Activated naive CD8-positive, alpha-beta T cell treated with anti-CD3 and anti-CD28 coated beads, Interleukin-2, amount 50 U/mL, for 24 hours (primary cell): ENCODE data around the gene ARHGAP4.

ENCODE experiments used
- ATAC-seq: fragments of 150-1000 bp; cut with Tn5 transposase; one replicate; pipeline ENCODE4 v1.10.0; 2021
- DNase-seq: peaks from one replicate; pipeline ENCODE4 v3.0.0; 2021
- H3K27ac Mint-ChIP-seq: one replicate; pipeline ENCODE4 v1.8.0; 2021; ENCODE audit warnings: mild to moderate bottlenecking, mixed read lengths
- H3K27me3 Mint-ChIP-seq: one replicate; pipeline ENCODE4 v1.8.0; 2021; ENCODE audit warnings: mixed read lengths
- H3K36me3 Mint-ChIP-seq: one replicate; pipeline ENCODE4 v1.8.0; 2021; ENCODE audit warnings: low read depth, mixed read lengths
- H3K4me1 Mint-ChIP-seq: one replicate; pipeline ENCODE4 v1.8.0; 2021; ENCODE audit warnings: mixed read lengths
- H3K4me3 Mint-ChIP-seq: one replicate; pipeline ENCODE4 v1.8.0; 2021; ENCODE audit warnings: mild to moderate bottlenecking, moderate library complexity, mixed read lengths
- H3K9me3 Mint-ChIP-seq: one replicate; pipeline ENCODE4 v1.8.0; 2021; ENCODE audit warnings: mixed read lengths

The ARHGAP4 gene

DNA sequence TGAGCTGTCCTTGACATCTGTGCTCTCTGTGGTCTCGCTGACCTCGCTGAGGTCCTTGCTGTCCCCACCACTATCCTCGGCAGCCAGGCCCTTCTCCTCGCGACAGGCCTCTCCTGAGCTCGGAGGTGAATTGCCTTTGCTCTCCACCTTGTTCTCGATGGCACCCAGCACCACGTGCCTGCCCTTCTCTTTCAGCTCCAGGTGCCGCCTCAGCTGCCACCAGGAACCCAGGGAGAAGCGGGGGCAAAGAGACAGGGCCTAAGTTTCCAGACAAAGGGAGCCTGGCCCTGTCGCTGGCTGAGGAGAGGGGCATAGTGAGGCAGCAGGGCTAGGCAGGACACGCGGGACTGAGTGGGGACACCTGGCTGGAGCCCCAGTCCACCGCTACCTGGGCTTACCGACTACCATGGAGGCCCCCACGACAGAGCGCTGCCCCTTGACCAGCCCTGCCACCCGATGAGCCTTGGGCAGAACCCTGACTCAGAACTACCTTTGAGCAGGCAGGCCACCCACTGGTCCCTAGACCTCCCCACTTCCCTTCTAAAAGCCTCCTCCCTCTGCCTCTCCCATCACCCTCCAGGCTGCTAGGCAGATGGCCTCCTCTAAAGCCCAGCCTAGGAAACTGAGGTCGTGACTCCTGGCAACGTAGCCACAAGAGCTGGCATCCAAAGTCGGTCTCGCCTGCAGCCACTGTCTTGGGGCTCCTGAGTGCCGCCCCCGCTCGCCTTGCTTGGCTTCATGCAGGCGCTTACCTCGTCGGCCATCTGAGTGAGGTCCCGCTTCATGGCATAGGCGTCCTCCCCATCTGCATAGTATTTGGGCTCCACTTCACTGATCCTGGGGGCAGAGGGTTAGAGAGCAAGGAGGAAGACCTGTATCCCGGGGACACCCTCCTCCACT is 4.2 kb upstream of the ARHGAP4 start:
- H3K9me3 Mint-ChIP-seq: no peaks in the 10 kb centered on the region
- H3K27me3 Mint-ChIP-seq: no peaks in the 10 kb centered on the region
- peaks cover 22% of the 10 kb centered on the region for H3K36me3 Mint-ChIP-seq
- DNase-seq (no peak), ATAC-seq (no peak)
- H3K27ac Mint-ChIP-seq: no peak overlapping the region
- no peak overlapping the region for H3K4me3 Mint-ChIP-seq
- H3K4me1 Mint-ChIP-seq: peaks cover 24% of the 10 kb centered on the region

DNA sequence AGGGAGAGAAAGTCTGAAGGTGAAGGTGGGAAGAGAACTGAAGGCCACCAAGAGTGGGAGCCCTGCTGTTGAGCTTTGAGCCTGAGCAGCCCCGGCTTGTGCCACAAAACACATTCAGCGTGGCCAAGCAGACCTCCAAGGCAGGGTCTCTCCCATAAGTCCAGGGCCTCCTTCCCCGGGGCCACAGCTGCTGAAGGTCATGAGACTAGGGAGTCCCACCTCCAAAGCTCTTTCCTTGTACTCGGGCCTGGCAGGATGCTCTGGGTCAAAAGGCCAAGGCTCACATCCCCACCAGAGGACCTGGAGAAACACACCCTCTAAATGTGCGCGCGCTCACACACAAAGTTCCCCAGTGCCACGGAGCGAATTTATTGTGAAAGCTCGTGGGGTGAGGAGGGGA is 3.5 kb upstream of the ARHGAP4 start:
- DNase-seq (no peak), ATAC-seq (no peak)
- peaks cover 24% of the 10 kb centered on the region for H3K4me1 Mint-ChIP-seq
- peaks cover 22% of the 10 kb centered on the region for H3K36me3 Mint-ChIP-seq
- H3K27me3 Mint-ChIP-seq: no peaks in the 10 kb centered on the region
- H3K27ac Mint-ChIP-seq: peak overlapping the region; percentile 73
- no peaks in the 10 kb centered on the region for H3K9me3 Mint-ChIP-seq
- no peak overlapping the region for H3K4me3 Mint-ChIP-seq

- DNase-seq: no peak
- H3K9me3 Mint-ChIP-seq: no peaks in the 10 kb centered on the region
- H3K4me1 Mint-ChIP-seq: peaks cover 25% of the 10 kb centered on the region
- peak overlapping the region; percentile 84 for H3K4me3 Mint-ChIP-seq
- H3K36me3 Mint-ChIP-seq: peaks cover 18% of the 10 kb centered on the region
- ATAC-seq: no peak
- H3K27me3 Mint-ChIP-seq: no peaks in the 10 kb centered on the region
- peak overlapping the region; percentile 73 for H3K27ac Mint-ChIP-seq
Observed at GRCh38 chrX:153928846-153929245, 2.8 kb upstream of the ARHGAP4 start.

DNA sequence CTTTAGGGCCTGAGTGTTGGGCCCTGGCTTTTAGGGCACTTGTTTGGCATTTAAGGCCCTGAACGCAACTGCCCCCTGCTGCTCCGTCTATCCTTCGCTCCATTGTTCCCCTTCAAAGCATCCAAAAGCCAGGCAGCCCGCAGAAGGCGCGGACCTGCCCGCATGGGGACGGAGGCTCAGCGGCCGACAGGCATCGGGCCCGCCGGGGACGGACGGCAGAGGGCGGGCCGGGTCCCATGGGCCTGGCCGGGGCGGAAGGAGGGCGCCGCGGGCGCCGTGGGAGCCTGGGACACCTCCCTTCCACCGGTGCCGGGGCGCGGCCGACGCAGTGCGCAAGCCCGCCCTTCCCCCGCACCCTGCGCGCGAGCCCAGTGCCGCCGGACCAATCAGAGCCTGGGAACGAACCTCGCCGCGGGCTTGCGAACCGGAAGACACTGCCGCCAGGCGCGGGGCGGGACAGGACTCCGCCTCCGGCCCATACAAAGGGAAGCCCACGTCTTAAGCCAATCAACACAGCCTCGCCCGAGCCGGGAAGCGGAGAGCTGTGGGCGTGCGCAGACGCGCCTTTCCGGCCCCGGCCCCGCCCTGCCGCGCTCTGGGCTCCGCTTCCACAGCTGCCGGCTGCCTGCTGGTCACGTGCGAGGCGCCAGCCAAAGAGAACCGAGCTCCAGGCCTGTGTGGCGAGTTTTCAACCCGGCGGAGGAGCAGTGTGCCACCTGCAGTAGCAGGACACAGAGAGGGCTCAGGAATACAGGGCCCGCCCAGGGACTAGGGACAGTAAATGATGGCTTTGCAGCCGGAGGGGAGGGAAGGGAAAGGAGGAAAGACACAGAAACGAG is 2.1 kb upstream of the ARHGAP4 start:
- peak; percentile 89 for DNase-seq
- H3K36me3 Mint-ChIP-seq: peaks cover 19% of the 10 kb centered on the region
- H3K4me3 Mint-ChIP-seq: peak overlapping the region; percentile 84
- H3K4me1 Mint-ChIP-seq: peaks cover 31% of the 10 kb centered on the region
- H3K27me3 Mint-ChIP-seq: no peaks in the 10 kb centered on the region
- peak; percentile 75 for ATAC-seq
- peak overlapping the region; percentile 93 for H3K27ac Mint-ChIP-seq
- no peaks in the 10 kb centered on the region for H3K9me3 Mint-ChIP-seq

DNA sequence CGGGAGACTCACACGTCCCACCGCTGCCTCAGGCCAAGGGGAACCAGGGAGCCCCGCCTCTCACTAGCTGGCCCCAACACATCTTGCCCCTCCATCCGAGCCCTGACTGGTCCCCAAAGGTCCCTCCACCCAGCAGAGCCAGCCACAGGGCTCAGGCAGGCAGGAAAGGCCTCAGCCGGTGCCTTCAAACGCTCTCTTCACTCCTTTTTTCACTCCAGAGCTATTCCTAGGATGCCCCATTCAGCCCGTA is 1.5 kb upstream of the ARHGAP4 start:
- peaks cover 31% of the 10 kb centered on the region for H3K4me1 Mint-ChIP-seq
- H3K27me3 Mint-ChIP-seq: no peaks in the 10 kb centered on the region
- no peak for DNase-seq
- peak overlapping the region; percentile 84 for H3K4me3 Mint-ChIP-seq
- H3K36me3 Mint-ChIP-seq: peaks cover 14% of the 10 kb centered on the region
- H3K9me3 Mint-ChIP-seq: no peaks in the 10 kb centered on the region
- ATAC-seq: no peak
- H3K27ac Mint-ChIP-seq: peak overlapping the region; percentile 93

DNA sequence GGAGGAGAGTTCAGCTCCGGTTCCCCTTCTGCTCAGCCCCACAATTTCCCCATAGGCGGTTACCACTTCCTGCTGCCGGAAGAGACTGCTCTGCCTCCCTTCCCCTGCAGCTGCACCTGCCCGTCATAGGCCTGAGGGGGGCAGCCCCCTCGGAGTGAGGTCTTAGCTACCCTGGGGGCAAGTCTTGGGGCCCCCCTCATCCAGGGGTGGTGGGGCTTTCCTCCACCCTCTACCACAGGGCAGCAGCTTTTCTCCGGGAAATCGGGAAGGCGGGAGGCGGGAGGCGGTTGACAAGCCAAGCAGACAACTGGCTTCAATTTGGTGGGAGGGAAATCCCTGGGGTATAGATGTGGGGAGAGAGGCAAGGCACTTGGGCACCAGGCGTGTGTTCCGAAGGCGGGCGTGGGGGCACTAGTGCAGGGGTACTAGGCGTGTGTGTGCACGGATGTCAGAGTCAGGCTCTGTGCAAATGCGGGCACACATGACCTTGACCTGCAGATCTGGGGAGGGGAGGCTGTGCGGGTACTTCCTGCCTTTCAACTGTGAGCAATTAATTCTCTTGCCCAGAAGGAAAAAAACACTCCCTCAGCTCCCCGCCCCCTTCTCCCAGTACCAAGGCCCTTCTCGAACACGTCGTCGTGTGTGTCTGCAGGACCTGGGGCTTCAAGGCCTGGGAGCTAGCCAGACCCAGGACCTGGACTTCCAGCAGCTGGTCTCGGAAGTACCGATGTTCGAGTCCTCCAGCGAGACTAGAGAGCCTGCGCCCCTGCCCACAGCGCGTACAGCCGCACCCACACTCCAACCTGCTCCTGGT is 1.0 kb upstream of the ARHGAP4 start:
- H3K4me1 Mint-ChIP-seq: peaks cover 35% of the 10 kb centered on the region
- peak overlapping the region; percentile 84 for H3K4me3 Mint-ChIP-seq
- no peaks in the 10 kb centered on the region for H3K27me3 Mint-ChIP-seq
- ATAC-seq (peak; percentile 42), DNase-seq (peak; percentile 72)
- no peaks in the 10 kb centered on the region for H3K9me3 Mint-ChIP-seq
- peak overlapping the region; percentile 93 for H3K27ac Mint-ChIP-seq
- H3K36me3 Mint-ChIP-seq: peaks cover 14% of the 10 kb centered on the region

- Mint-ChIP-seq H3K4me3 (peak overlapping the region; percentile 84), H3K27ac (peak overlapping the region; percentile 93), H3K4me1 (peaks cover 34% of the 10 kb centered on the region), H3K36me3 (peaks cover 14% of the 10 kb centered on the region), H3K9me3 (no peaks in the 10 kb centered on the region), H3K27me3 (no peaks in the 10 kb centered on the region)
- DNase-seq (no peak), ATAC-seq (no peak)
Observed at GRCh38 chrX:153926552-153926857, 441 bp upstream of the ARHGAP4 start.

DNA sequence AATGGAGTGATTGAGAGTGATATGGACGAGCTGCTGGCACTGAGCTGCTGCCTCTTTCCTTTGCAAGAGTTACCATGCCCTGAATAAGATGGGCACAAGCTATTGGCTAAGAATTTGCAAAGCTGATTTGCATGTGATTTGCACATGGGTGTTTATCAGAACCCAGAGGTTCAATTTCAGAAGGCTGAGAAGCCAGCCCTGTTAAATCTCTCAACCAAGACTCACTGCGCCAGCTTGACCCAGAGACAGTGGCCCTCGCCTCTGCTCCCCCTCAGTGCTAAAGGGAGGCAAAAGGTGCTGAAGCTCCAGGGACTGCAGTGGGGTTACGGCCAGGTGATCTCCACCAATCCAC is 701 bp downstream of the ARHGAP4 start:
- H3K27ac Mint-ChIP-seq: peak overlapping the region; percentile 96
- DNase-seq: no peak
- peak overlapping the region; percentile 90 for H3K4me3 Mint-ChIP-seq
- H3K4me1 Mint-ChIP-seq: peaks cover 29% of the 10 kb centered on the region
- H3K9me3 Mint-ChIP-seq: no peaks in the 10 kb centered on the region
- peaks cover 13% of the 10 kb centered on the region for H3K36me3 Mint-ChIP-seq
- no peaks in the 10 kb centered on the region for H3K27me3 Mint-ChIP-seq
- ATAC-seq: no peak

DNA sequence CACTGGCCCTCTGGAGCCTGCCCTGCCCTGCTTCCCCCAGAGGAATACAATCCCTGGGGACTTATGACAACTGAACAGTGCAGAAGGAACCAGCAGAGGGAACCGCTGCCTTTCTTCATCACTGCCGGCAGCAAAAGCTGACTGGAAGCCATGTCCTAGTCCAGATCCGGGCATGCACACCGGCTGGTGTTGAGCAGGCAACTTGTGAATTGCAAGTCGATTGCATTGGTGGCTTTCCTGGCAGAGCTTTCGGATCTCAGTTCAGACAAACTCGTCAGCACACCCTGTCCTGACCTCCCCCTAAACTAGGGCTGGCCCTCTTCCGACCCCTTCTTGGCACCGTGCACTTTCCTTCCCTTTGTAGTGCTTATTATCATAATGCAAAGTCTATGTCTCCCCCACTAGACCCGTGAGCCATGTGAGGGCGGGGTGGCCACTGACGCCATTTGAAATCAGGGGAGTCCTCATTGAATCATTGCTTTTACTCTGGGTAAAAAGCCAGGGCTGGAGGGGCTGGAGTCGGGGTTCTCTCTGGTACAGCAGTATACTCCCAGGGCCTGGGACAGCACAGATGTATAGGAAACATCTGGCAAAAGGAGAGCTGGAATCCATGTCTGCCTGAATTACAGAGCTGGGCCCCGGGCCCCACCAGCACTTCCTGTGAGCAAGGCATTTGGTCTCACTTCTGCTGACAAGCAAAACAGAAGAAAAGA is 1.8 kb downstream of the ARHGAP4 start:
- ATAC-seq: no peak
- Mint-ChIP-seq H3K27me3 (no peaks in the 10 kb centered on the region), H3K36me3 (peaks cover 17% of the 10 kb centered on the region)

DNA sequence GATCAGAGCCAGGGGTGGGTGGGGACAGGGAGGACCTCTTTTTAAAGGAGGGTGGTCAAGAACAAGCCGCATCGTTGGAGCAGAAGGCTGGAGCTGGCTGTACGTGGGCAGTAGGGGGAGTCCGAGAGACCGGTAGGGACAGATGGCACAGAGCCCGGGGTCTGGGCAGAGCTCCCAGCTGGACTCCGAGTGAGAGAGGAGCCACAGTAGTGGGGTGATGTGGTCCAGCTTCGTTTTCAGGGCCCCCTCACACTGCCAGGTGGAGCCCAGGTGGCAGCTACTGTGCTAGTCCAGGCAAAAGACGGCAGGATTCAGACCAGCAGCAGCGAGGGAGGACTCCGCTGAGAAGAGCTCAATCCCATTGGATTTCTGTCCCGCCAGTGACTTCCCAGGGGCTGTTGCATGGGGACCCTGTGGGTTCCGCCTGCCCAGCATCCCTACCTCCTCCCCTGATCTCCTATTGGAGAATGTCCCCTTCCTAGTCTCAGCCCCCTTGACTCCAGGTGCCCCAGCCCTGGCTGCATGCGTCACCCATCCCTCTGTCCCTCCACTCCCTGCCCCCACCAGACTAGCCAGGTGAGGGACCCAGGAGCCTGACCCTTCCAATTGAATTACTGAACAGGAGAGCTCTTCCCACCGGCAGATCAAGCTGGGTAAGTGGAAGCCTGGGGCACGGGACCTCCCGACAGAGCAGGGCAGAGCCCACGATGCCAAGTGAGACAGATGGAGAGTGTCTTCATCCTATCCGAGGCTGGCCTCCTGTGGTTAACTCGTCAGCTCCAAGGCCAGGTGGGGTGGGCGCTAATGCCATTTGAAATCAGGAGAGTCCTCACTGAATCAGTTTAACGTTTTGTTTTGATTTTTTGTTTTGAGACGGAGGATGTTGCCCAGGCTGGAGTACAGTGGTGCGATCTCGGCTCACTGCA is 2.9 kb downstream of the ARHGAP4 start:
- ATAC-seq (no peak), DNase-seq (no peak)
- no peaks in the 10 kb centered on the region for H3K27me3 Mint-ChIP-seq
- H3K4me1 Mint-ChIP-seq: peaks cover 21% of the 10 kb centered on the region
- no peaks in the 10 kb centered on the region for H3K9me3 Mint-ChIP-seq
- H3K36me3 Mint-ChIP-seq: peaks cover 12% of the 10 kb centered on the region
- H3K4me3 Mint-ChIP-seq: peak overlapping the region; percentile 90
- H3K27ac Mint-ChIP-seq: peak overlapping the region; percentile 96

More for the DNA sequence above, 1.8 kb downstream of the ARHGAP4 start:
- peak overlapping the region; percentile 90 for H3K4me3 Mint-ChIP-seq
- peak overlapping the region; percentile 96 for H3K27ac Mint-ChIP-seq
- H3K4me1 Mint-ChIP-seq: peaks cover 30% of the 10 kb centered on the region
- H3K9me3 Mint-ChIP-seq: no peaks in the 10 kb centered on the region
- DNase-seq: no peak

GRCh38 chrX:153921511-153922446 is 4.3 kb downstream of the ARHGAP4 start:
- Mint-ChIP-seq H3K9me3 (no peaks in the 10 kb centered on the region), H3K27ac (peak overlapping the region; percentile 76), H3K27me3 (no peaks in the 10 kb centered on the region), H3K4me1 (peaks cover 21% of the 10 kb centered on the region), H3K4me3 (peak overlapping the region; percentile 90), H3K36me3 (peaks cover 18% of the 10 kb centered on the region)
- ATAC-seq (no peak), DNase-seq (no peak)

DNA sequence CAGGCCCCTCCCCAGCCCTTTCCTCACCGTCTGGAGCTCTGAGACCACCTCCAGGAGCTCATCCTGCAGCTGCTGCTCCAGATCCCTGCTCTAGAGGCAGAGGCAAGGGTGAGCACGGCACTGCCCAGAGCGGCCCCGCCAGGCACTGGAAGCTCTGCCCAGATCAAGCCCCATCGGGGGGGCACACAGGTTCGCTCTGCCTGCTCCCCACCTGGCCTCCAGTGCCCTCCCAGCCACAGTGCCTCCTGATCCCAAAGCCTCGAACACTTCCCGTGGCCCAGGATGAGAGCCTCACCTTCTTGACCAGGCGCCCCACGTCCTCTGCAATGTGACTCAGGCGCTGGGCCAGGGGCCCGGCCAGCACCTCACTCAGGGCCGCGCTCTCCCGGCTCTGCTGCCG is 5.0 kb downstream of the ARHGAP4 start:
- H3K27me3 Mint-ChIP-seq: no peaks in the 10 kb centered on the region
- no peak for DNase-seq
- H3K4me3 Mint-ChIP-seq: no peak overlapping the region
- ATAC-seq: no peak
- H3K4me1 Mint-ChIP-seq: peaks cover 21% of the 10 kb centered on the region
- H3K27ac Mint-ChIP-seq: no peak overlapping the region
- peaks cover 19% of the 10 kb centered on the region for H3K36me3 Mint-ChIP-seq
- H3K9me3 Mint-ChIP-seq: no peaks in the 10 kb centered on the region
